SK-N-MC (cell line): ENCODE measurements around the gene CPTP.

ENCODE experiments used
- DNase-seq: peaks from one replicate; pipeline ENCODE4 v3.0.0-alpha.2; 2011; ENCODE audit warnings: low read depth, low spot score
- H3K27ac ChIP-seq: fragments of 200-600 bp; sonication (generic); 2 replicates; pipeline ENCODE4 v1.5.1; 2016; ENCODE audit warnings: mixed run types
- H3K36me3 ChIP-seq: fragments of 200-600 bp; sonication (generic); 2 replicates; pipeline ENCODE4 v1.6.1; 2017; ENCODE audit warnings: antibody characterized with exemption, low read length, mixed read lengths; ENCODE audit not compliant: insufficient read depth
- H3K4me3 ChIP-seq: fragments of 200-600 bp; sonication (generic); 2 replicates; pipeline ENCODE4 v1.5.1; 2016
- H3K9ac ChIP-seq: fragments of 200-600 bp; sonication (generic); 2 replicates; pipeline ENCODE4 v1.8.0; 2017; ENCODE audit warnings: mixed run types, mixed read lengths; ENCODE audit not compliant: insufficient read length
- H3K9me3 ChIP-seq: fragments of 200-600 bp; sonication (generic); 2 replicates; pipeline ENCODE4 v1.6.1; 2017; ENCODE audit warnings: low read depth, mild to moderate bottlenecking, antibody characterized with exemption, low read length, moderate library complexity, mixed read lengths
- EZH2 ChIP-seq: fragments of 200-600 bp; sonication (generic); IDR thresholded peaks from one replicate; pipeline ENCODE4 v1.6.1; 2017; ENCODE audit warnings: antibody characterized with exemption
- FOXP2 ChIP-seq: optimal IDR thresholded peaks from 2 replicates; pipeline ENCODE3; 2011; ENCODE audit warnings: mild to moderate bottlenecking, moderate library complexity; ENCODE audit not compliant: insufficient read depth; ENCODE audit errors: extremely low read length, control extremely low read depth
- POLR2AphosphoS5 ChIP-seq: IDR thresholded peaks from 2 replicates; pipeline ENCODE4 v1.6.1; 2012; ENCODE audit warnings: mild to moderate bottlenecking, low read depth, low read length, borderline replicate concordance

Gene CPTP

GRCh38 chr1:1324524-1325287 is at the start of gene CPTP, which contains the start of gene INTS11:
Gene CPTP, plus strand, starts transcription at chr1:1324802. Its CDS starts 2,109 bp downstream, at chr1:1326911.
Gene INTS11, minus strand, starts transcription at chr1:1324660. Its CDS starts 52 bp downstream, at chr1:1324608.
- Histone ChIP-seq H3K9ac (peak within 1 kb of the TSS; percentile 91), H3K9me3 (no peaks in the 10 kb centered on the region), H3K36me3 (peaks cover under 1% of the 10 kb centered on the region; the same call in 1 of the 2 replicates), H3K4me3 (peak within 1 kb of the TSS; percentile 82), H3K27ac (0 out of 2 replicates have a peak within 1 kb of the TSS, but pooled peaks have one; percentile 50)
- no peak for DNase-seq
- TF ChIP-seq FOXP2 = no peak
- TF ChIP-seq POLR2AphosphoS5 = peak; percentile 95

- no peak overlapping the region for H3K9ac ChIP-seq
- DNase-seq = no peak
- no peak overlapping the region for H3K27ac ChIP-seq
- no peaks in the 10 kb centered on the region for H3K9me3 ChIP-seq
- H3K36me3 ChIP-seq = peaks cover 13% of the 10 kb centered on the region
- TF ChIP-seq FOXP2 (no peak), POLR2AphosphoS5 (no peak), EZH2 (no peak)
- H3K4me3 ChIP-seq = peak overlapping the region; percentile 92
Observed at GRCh38 chr1:1274931-1275431, 49.6 kb upstream of the CPTP start.

GRCh38 chr1:1275836-1276235 is 48.8 kb upstream of the CPTP start:
- Histone ChIP-seq H3K9me3 (no peaks in the 10 kb centered on the region), H3K27ac (no peak overlapping the region), H3K9ac (no peak overlapping the region), H3K4me3 (no peak overlapping the region), H3K36me3 (peaks cover 12% of the 10 kb centered on the region)
- no peak for TF ChIP-seq POLR2AphosphoS5
- no peak for TF ChIP-seq EZH2
- TF ChIP-seq FOXP2 = no peak
- DNase-seq = no peak

- TF ChIP-seq FOXP2 = no peak
- no peak for TF ChIP-seq EZH2
- no peak for TF ChIP-seq POLR2AphosphoS5
- Histone ChIP-seq H3K4me3 (no peak overlapping the region), H3K36me3 (no peaks in the 10 kb centered on the region), H3K9me3 (no peaks in the 10 kb centered on the region), H3K27ac (no peak overlapping the region), H3K9ac (no peak overlapping the region)
- DNase-seq = no peak
Observed at GRCh38 chr1:1278620-1279019, 46.0 kb upstream of the CPTP start.

GRCh38 chr1:1279028-1279427 is 45.6 kb upstream of the CPTP start:
- DNase-seq = no peak
- no peaks in the 10 kb centered on the region for H3K36me3 ChIP-seq
- no peak overlapping the region for H3K27ac ChIP-seq
- H3K4me3 ChIP-seq = no peak overlapping the region
- H3K9ac ChIP-seq = no peak overlapping the region
- H3K9me3 ChIP-seq = no peaks in the 10 kb centered on the region
- TF ChIP-seq POLR2AphosphoS5 (no peak), EZH2 (no peak), FOXP2 (no peak)

GRCh38 chr1:1280782-1281481 is 43.7 kb upstream of the CPTP start:
- H3K27ac ChIP-seq = no peak overlapping the region
- TF ChIP-seq FOXP2 = no peak
- no peak for TF ChIP-seq EZH2
- TF ChIP-seq POLR2AphosphoS5 = no peak
- no peak overlapping the region for H3K9ac ChIP-seq

GRCh38 chr1:1281533-1282321 is 42.9 kb upstream of the CPTP start:
- no peaks in the 10 kb centered on the region for H3K9me3 ChIP-seq
- no peak for DNase-seq
- no peak overlapping the region for H3K4me3 ChIP-seq
- TF ChIP-seq FOXP2 = no peak
- no peak for TF ChIP-seq POLR2AphosphoS5
- TF ChIP-seq EZH2 = no peak
- no peaks in the 10 kb centered on the region for H3K36me3 ChIP-seq
- no peak overlapping the region for H3K27ac ChIP-seq
- no peak overlapping the region for H3K9ac ChIP-seq

More at GRCh38 chr1:1280782-1281481, 43.7 kb upstream of the CPTP start:
- Histone ChIP-seq H3K36me3 (no peaks in the 10 kb centered on the region), H3K4me3 (no peak overlapping the region), H3K9me3 (no peaks in the 10 kb centered on the region)
- no peak for DNase-seq

GRCh38 chr1:1282998-1283397 is 41.6 kb upstream of the CPTP start:
- no peak for TF ChIP-seq POLR2AphosphoS5
- TF ChIP-seq EZH2 = no peak
- no peak for TF ChIP-seq FOXP2
- Histone ChIP-seq H3K9me3 (no peaks in the 10 kb centered on the region), H3K27ac (no peak overlapping the region), H3K36me3 (no peaks in the 10 kb centered on the region), H3K4me3 (no peak overlapping the region), H3K9ac (no peak overlapping the region)
- no peak for DNase-seq

- no peak overlapping the region for H3K27ac ChIP-seq
- H3K9me3 ChIP-seq = no peaks in the 10 kb centered on the region
- TF ChIP-seq EZH2 (no peak), FOXP2 (no peak)
- H3K9ac ChIP-seq = no peak overlapping the region
- DNase-seq = no peak
- H3K4me3 ChIP-seq = no peak overlapping the region
- H3K36me3 ChIP-seq = no peaks in the 10 kb centered on the region
Observed at GRCh38 chr1:1283821-1284220, 40.8 kb upstream of the CPTP start.
